HL-60 (cell line): ENCODE measurements around the gene CHRM5.

Source experiments
- DNase-seq, 2 experiments: peaks; one replicate each; pipeline ENCODE4 v3.0.0-alpha.2; 2010 to 2020; ENCODE audit warnings: low read depth in 1 of 2, low spot score in 1 of 2
- H3K27ac ChIP-seq: fragments of 250-450 bp; sonication (Bioruptor Pico); replicated peaks from 2 replicates; pipeline ENCODE4 v1.5.1; 2020; ENCODE audit warnings: mild to moderate bottlenecking, moderate library complexity
- H3K27me3 ChIP-seq: fragments of 250-450 bp; sonication (Bioruptor Pico); 2 replicates; pipeline ENCODE4 v1.5.1; 2021; ENCODE audit warnings: mild to moderate bottlenecking, moderate library complexity; ENCODE audit not compliant: insufficient read depth, poor library complexity, severe bottlenecking
- H3K4me3 ChIP-seq: replicated peaks from 2 replicates; pipeline ENCODE4 v1.5.1; 2011; ENCODE audit warnings: mild to moderate bottlenecking, control low read depth, low read length; ENCODE audit not compliant: insufficient read depth
- CTCF ChIP-seq: IDR thresholded peaks from one replicate; pipeline ENCODE4 v1.5.1; 2011; ENCODE audit warnings: low read length, control low read depth, inconsistent platforms; ENCODE audit not compliant: insufficient read depth
- GABPA ChIP-seq: IDR thresholded peaks from 2 replicates; pipeline ENCODE4 v1.6.1; 2012; ENCODE audit warnings: low read depth
- POLR2AphosphoS5 ChIP-seq: IDR thresholded peaks from 2 replicates; pipeline ENCODE4 v1.6.1; 2012; ENCODE audit warnings: low read depth
- SPI1 ChIP-seq: IDR thresholded peaks from 2 replicates; pipeline ENCODE4 v1.6.1; 2012; ENCODE audit warnings: low read depth, mild to moderate bottlenecking, borderline replicate concordance
- TF ChIP-seq, protein P1 (sequence below): IDR thresholded peaks from 2 replicates; pipeline ENCODE4 v1.6.1; 2012; ENCODE audit warnings: low read depth; ENCODE audit not compliant: insufficient replicate concordance

The CHRM5 gene

GRCh38 chr15:34059946-34060345, 91.6 kb downstream of the CHRM5 start:
- H3K27ac ChIP-seq = no peak overlapping the region
- TF ChIP-seq POLR2AphosphoS5 (no peak), CTCF (no peak), GABPA (no peak), SPI1 (no peak)
- TF ChIP-seq, protein P1, sequence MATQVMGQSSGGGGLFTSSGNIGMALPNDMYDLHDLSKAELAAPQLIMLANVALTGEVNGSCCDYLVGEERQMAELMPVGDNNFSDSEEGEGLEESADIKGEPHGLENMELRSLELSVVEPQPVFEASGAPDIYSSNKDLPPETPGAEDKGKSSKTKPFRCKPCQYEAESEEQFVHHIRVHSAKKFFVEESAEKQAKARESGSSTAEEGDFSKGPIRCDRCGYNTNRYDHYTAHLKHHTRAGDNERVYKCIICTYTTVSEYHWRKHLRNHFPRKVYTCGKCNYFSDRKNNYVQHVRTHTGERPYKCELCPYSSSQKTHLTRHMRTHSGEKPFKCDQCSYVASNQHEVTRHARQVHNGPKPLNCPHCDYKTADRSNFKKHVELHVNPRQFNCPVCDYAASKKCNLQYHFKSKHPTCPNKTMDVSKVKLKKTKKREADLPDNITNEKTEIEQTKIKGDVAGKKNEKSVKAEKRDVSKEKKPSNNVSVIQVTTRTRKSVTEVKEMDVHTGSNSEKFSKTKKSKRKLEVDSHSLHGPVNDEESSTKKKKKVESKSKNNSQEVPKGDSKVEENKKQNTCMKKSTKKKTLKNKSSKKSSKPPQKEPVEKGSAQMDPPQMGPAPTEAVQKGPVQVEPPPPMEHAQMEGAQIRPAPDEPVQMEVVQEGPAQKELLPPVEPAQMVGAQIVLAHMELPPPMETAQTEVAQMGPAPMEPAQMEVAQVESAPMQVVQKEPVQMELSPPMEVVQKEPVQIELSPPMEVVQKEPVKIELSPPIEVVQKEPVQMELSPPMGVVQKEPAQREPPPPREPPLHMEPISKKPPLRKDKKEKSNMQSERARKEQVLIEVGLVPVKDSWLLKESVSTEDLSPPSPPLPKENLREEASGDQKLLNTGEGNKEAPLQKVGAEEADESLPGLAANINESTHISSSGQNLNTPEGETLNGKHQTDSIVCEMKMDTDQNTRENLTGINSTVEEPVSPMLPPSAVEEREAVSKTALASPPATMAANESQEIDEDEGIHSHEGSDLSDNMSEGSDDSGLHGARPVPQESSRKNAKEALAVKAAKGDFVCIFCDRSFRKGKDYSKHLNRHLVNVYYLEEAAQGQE = no peak
- no peak overlapping the region for H3K4me3 ChIP-seq
- no peaks in the 10 kb centered on the region for H3K27me3 ChIP-seq
- DNase-seq = no peak

DNA sequence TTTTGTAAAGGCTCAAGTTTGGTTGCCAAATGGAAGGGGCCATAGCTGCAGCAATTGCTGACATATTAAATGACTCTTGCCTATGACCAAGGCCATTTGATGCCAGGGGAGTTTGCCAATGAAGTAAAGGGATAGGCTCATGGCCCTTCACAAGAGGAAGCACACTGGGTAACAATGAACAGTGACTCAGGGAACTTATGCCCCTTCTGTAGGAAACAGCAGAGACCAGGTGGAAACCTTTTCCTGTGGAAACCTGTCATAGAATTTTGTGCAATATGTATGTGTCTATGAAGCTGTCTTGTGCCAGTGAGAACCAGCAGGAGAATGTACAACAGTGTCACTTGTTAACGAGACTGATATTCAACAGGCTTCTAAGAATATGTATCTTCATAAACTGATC, 96.1 kb downstream of the CHRM5 start:
- Histone ChIP-seq H3K27me3 (no peaks in the 10 kb centered on the region), H3K4me3 (no peak overlapping the region), H3K27ac (no peak overlapping the region)
- no peak for DNase-seq
- no peak for TF ChIP-seq GABPA
- no peak for TF ChIP-seq SPI1
- no peak for TF ChIP-seq CTCF
- TF ChIP-seq POLR2AphosphoS5 = no peak
- TF ChIP-seq, protein P1 = no peak

DNA sequence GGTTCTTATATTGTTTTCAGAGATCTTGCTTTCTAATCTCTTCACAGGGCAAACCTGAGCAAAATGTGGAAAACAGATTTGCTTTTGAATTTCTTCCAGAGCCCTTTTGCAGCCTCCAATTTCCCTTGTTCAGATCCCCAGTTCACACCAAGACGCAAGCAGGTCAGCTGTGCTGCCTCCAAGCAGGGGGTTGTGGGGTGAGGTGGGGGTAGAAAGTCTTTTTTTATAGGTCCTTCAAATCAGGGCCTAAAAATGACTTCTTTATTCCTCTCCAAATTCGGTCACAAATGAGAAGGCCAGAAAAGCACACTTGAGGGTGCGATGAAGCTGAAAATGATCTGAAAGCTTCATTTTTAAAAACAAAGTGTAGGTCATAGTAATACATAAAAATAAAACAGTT, 97.0 kb downstream of the CHRM5 start:
- TF ChIP-seq, protein P1 = no peak
- TF ChIP-seq SPI1 (no peak), GABPA (no peak), POLR2AphosphoS5 (no peak), CTCF (no peak)
- no peak for DNase-seq
- no peaks in the 10 kb centered on the region for H3K27me3 ChIP-seq
- no peak overlapping the region for H3K4me3 ChIP-seq
- no peak overlapping the region for H3K27ac ChIP-seq
